H9 (cell line): ENCODE data around the gene THSD7B. TPM values are rescaled to one million over a fixed set of nuclear protein-coding genes. Genes with fewer than 3 reads are reported as not detected.

ENCODE experiments used
- DNase-seq: peaks from one replicate; pipeline ENCODE4 v3.0.0-alpha.2; 2017
- H2AFZ ChIP-seq: one replicate; pipeline ENCODE4 v1.6.1; 2013; ENCODE audit warnings: mild to moderate bottlenecking, low read length, control low read depth, moderate library complexity
- H2AK5ac ChIP-seq: 2 replicates; pipeline ENCODE4 v1.6.1; 2013; ENCODE audit warnings: low read length, control low read depth, mixed read lengths; ENCODE audit not compliant: insufficient read length
- H2BK120ac ChIP-seq: one replicate; pipeline ENCODE4 v1.6.1; 2013; ENCODE audit warnings: low read depth, mild to moderate bottlenecking, low read length, control low read depth, inconsistent platforms; ENCODE audit not compliant: poor library complexity, severe bottlenecking
- H2BK12ac ChIP-seq: 2 replicates; pipeline ENCODE4 v1.6.1; 2013; ENCODE audit warnings: low read length, control low read depth, mixed read lengths, low read depth; ENCODE audit not compliant: insufficient read length
- H2BK15ac ChIP-seq: 2 replicates; pipeline ENCODE4 v1.6.1; 2013; ENCODE audit warnings: low read depth, low read length, control low read depth
- H2BK20ac ChIP-seq: one replicate; pipeline ENCODE4 v1.6.1; 2013; ENCODE audit warnings: low read depth, mild to moderate bottlenecking, low read length, control low read depth, inconsistent platforms; ENCODE audit not compliant: poor library complexity, severe bottlenecking
- H2BK5ac ChIP-seq: 2 replicates; pipeline ENCODE4 v1.6.1; 2013; ENCODE audit warnings: low read length, control low read depth, mixed read lengths; ENCODE audit not compliant: insufficient read length
- H3K14ac ChIP-seq: 2 replicates; pipeline ENCODE4 v1.6.1; 2013; ENCODE audit warnings: low read length, control low read depth; ENCODE audit not compliant: insufficient read depth
- H3K18ac ChIP-seq: 2 replicates; pipeline ENCODE4 v1.6.1; 2013; ENCODE audit warnings: low read depth, mild to moderate bottlenecking, mixed read lengths, low read length, control low read depth; ENCODE audit not compliant: insufficient read length
- H3K23ac ChIP-seq: 2 replicates; pipeline ENCODE4 v1.6.1; 2013; ENCODE audit warnings: low read length, control low read depth, mixed read lengths, low read depth; ENCODE audit not compliant: insufficient read length
- H3K23me2 ChIP-seq: 2 replicates; pipeline ENCODE4 v1.6.1; 2013; ENCODE audit warnings: low read depth, mild to moderate bottlenecking, mixed read lengths, low read length, control low read depth; ENCODE audit not compliant: insufficient read length, poor library complexity, severe bottlenecking
- H3K27ac ChIP-seq: 2 replicates; pipeline ENCODE4 v1.5.1; 2013; ENCODE audit warnings: low read length, control low read depth, mixed read lengths, low read depth; ENCODE audit not compliant: insufficient read length
- H3K27me3 ChIP-seq: 2 replicates; pipeline ENCODE4 v1.6.1; 2013; ENCODE audit warnings: low read length, control low read depth, inconsistent platforms; ENCODE audit not compliant: insufficient read depth
- H3K4ac ChIP-seq: 2 replicates; pipeline ENCODE4 v1.6.1; 2013; ENCODE audit warnings: low read depth, mild to moderate bottlenecking, control low read depth, inconsistent platforms, low read length, moderate library complexity
- H3K4me1 ChIP-seq: 2 replicates; pipeline ENCODE4 v1.6.1; 2013; ENCODE audit warnings: low read length, control low read depth, inconsistent platforms; ENCODE audit not compliant: insufficient read depth
- H3K4me2 ChIP-seq: 2 replicates; pipeline ENCODE4 v1.6.1; 2013; ENCODE audit warnings: low read length, control low read depth, mixed read lengths; ENCODE audit not compliant: insufficient read length, insufficient read depth
- H3K56ac ChIP-seq: 2 replicates; pipeline ENCODE4 v1.6.1; 2013; ENCODE audit warnings: low read depth, mild to moderate bottlenecking, mixed read lengths, low read length, control low read depth; ENCODE audit not compliant: insufficient read length
- H3K79me1 ChIP-seq: 2 replicates; pipeline ENCODE4 v1.6.1; 2013; ENCODE audit warnings: low read depth, mild to moderate bottlenecking, moderate library complexity, low read length, control low read depth, inconsistent platforms; ENCODE audit not compliant: insufficient read depth, poor library complexity, severe bottlenecking
- H3K79me2 ChIP-seq: 2 replicates; pipeline ENCODE4 v1.6.1; 2013; ENCODE audit warnings: low read length, control low read depth, inconsistent platforms; ENCODE audit not compliant: insufficient read depth
- H3K9ac ChIP-seq: 2 replicates; pipeline ENCODE4 v1.6.1; 2013; ENCODE audit warnings: low read length, control low read depth, mixed read lengths; ENCODE audit not compliant: insufficient read length; ENCODE audit errors: extremely low read depth
- H3K9me3 ChIP-seq: one replicate; pipeline ENCODE4 v1.6.1; 2013; ENCODE audit warnings: low read depth, low read length, inconsistent platforms; ENCODE audit not compliant: control insufficient read depth
- H3T11ph ChIP-seq: one replicate; pipeline ENCODE4 v1.6.1; 2013; ENCODE audit warnings: mild to moderate bottlenecking, low read length, control low read depth, inconsistent platforms
- H4K20me1 ChIP-seq: one replicate; pipeline ENCODE4 v1.6.1; 2013; ENCODE audit not compliant: control insufficient read depth, insufficient read length, insufficient read depth
- H4K5ac ChIP-seq: 2 replicates; pipeline ENCODE4 v1.6.1; 2013; ENCODE audit warnings: low read depth, mild to moderate bottlenecking, mixed read lengths, low read length, control low read depth; ENCODE audit not compliant: insufficient read length
- H4K8ac ChIP-seq: replicated peaks from 2 replicates; pipeline ENCODE4 v1.6.1; 2013; ENCODE audit warnings: low read length, control low read depth, mixed read lengths, low read depth; ENCODE audit not compliant: insufficient read length
- H4K91ac ChIP-seq: 2 replicates; pipeline ENCODE4 v1.6.1; 2013; ENCODE audit warnings: low read depth, mild to moderate bottlenecking, moderate library complexity, mixed read lengths, low read length, control low read depth; ENCODE audit not compliant: insufficient read length
- H3K27ac Mint-ChIP-seq, 3 experiments: 2 replicates in 2 of 3; 3 replicates in 1 of 3; pipeline ENCODE4 v1.8.0; 2020 to 2021; ENCODE audit warnings: mixed read lengths in 3 of 3, mild to moderate bottlenecking in 1 of 3, moderate library complexity in 1 of 3
- H3K27me3 Mint-ChIP-seq: 2 replicates; pipeline ENCODE4 v1.8.0; 2021; ENCODE audit warnings: low read depth, mild to moderate bottlenecking, moderate library complexity, mixed read lengths
- H3K36me3 Mint-ChIP-seq, 3 experiments: 2 replicates in 2 of 3; 3 replicates in 1 of 3; pipeline ENCODE4 v1.8.0; 2020 to 2021; ENCODE audit warnings: low read depth in 3 of 3, mixed read lengths in 3 of 3; ENCODE audit not compliant: insufficient read depth in 1 of 3
- H3K4me1 Mint-ChIP-seq, 2 experiments: 2 replicates each; pipeline ENCODE4 v1.8.0; 2020; ENCODE audit warnings: mixed read lengths in 2 of 2
- H3K4me3 Mint-ChIP-seq, 2 experiments: 2 replicates in 1 of 2; 3 replicates in 1 of 2; pipeline ENCODE4 v1.8.0; 2020 to 2021; ENCODE audit warnings: mild to moderate bottlenecking in 2 of 2, mixed read lengths in 2 of 2, moderate library complexity in 1 of 2
- H3K9me3 Mint-ChIP-seq, 2 experiments: 2 replicates in 1 of 2; 3 replicates in 1 of 2; pipeline ENCODE4 v1.8.0; 2020; ENCODE audit warnings: mild to moderate bottlenecking in 2 of 2, mixed read lengths in 2 of 2, moderate library complexity in 1 of 2
- CTCF ChIP-seq: fragments of 200-600 bp; sonication (generic); conservative IDR thresholded peaks from 3 replicates; pipeline ENCODE4 v1.8.0; 2021; ENCODE audit warnings: antibody characterized with exemption, mild to moderate bottlenecking
- WGBS: extraction: QIAGEN DNeasy Blood & Tissue Kit; methylation state at CpG from one replicate; pipeline ENCODE4 v1.1.7; 2013; ENCODE audit warnings: missing lambda C conversion rate, low lambda C conversion rate, mixed read lengths; ENCODE audit not compliant: insufficient read length; ENCODE audit errors: extremely low coverage; 5-methylcytosine and 5-hydroxymethylcytosine counted together
- total RNA-seq: library from RNA; stranded (reverse); gene quantifications from 2 replicates; pipeline ENCODE4 v1.2.1, GENCODE V29; 2021

The THSD7B gene
- total RNA-seq, 1 experiment from 2014 or later = 0.85 TPM

- no peak overlapping the region for H3K23ac ChIP-seq
- Mint-ChIP-seq H3K27me3 (peaks cover 4% of the 10 kb centered on the region), H3K9me3 (no peaks in the 10 kb centered on the region), H3K36me3 (no peaks in the 10 kb centered on the region), H3K4me3 (no peak overlapping the region), H3K4me1 (peaks cover 0 to 4% of the 10 kb centered on the region in 2 experiments; a peak in 2 of 4 replicates), H3K27ac (no peak overlapping the region)
- H3K4ac ChIP-seq = no peak overlapping the region
- H4K91ac ChIP-seq = no peak overlapping the region
- H3K9ac ChIP-seq = no peak overlapping the region
- H3K4me1 ChIP-seq = no peaks in the 10 kb centered on the region
- H3K79me2 ChIP-seq = no peaks in the 10 kb centered on the region
- H2BK12ac ChIP-seq = no peak overlapping the region
- no peaks in the 10 kb centered on the region for H3K79me1 ChIP-seq
- no peak overlapping the region for H4K8ac ChIP-seq
- no peaks in the 10 kb centered on the region for H3K9me3 ChIP-seq
- H2BK15ac ChIP-seq = no peak overlapping the region
- no peaks in the 10 kb centered on the region for H4K20me1 ChIP-seq
- H2AK5ac ChIP-seq = no peak overlapping the region
- DNase-seq = no peak
- no peak overlapping the region for H2BK20ac ChIP-seq
- H3K56ac ChIP-seq = no peak overlapping the region
- H3K27me3 ChIP-seq = no peaks in the 10 kb centered on the region
- H3K14ac ChIP-seq = no peak overlapping the region
- no peak overlapping the region for H2BK120ac ChIP-seq
- no peak overlapping the region for H2BK5ac ChIP-seq
- no peak overlapping the region for H3K18ac ChIP-seq
- no peak overlapping the region for H3T11ph ChIP-seq
- no peaks in the 10 kb centered on the region for H3K23me2 ChIP-seq
- H3K4me2 ChIP-seq = no peak overlapping the region
- no peak for TF ChIP-seq CTCF
- WGBS = no CpG with 5 or more reads among the region's 3 CpGs
- H4K5ac ChIP-seq = no peak overlapping the region
- H2AFZ ChIP-seq = no peak overlapping the region
- no peak overlapping the region for H3K27ac ChIP-seq
These were observed 19.9 kb downstream of the THSD7B start for GRCh38 chr2:136785215-136785614.
